Stimulated activated CD8-positive, alpha-beta memory T cell treated with anti-CD3 and anti-CD28 coated beads, Interleukin-12 subunit alpha, Interleukin-12 subunit beta, amount 100 ng/mL, for 1 hour (primary cell): ENCODE data around the gene MRPS17.
"Not testable (repeated sequence)": the region's sequence is repeated elsewhere in the genome, so short reads cannot be mapped to it uniquely, and the experiment has no call there.

Experiments
- DNase-seq: peaks from one replicate; pipeline ENCODE4 v3.0.0-alpha.2; 2020; ENCODE audit warnings: low read depth

The MRPS17 gene

DNA sequence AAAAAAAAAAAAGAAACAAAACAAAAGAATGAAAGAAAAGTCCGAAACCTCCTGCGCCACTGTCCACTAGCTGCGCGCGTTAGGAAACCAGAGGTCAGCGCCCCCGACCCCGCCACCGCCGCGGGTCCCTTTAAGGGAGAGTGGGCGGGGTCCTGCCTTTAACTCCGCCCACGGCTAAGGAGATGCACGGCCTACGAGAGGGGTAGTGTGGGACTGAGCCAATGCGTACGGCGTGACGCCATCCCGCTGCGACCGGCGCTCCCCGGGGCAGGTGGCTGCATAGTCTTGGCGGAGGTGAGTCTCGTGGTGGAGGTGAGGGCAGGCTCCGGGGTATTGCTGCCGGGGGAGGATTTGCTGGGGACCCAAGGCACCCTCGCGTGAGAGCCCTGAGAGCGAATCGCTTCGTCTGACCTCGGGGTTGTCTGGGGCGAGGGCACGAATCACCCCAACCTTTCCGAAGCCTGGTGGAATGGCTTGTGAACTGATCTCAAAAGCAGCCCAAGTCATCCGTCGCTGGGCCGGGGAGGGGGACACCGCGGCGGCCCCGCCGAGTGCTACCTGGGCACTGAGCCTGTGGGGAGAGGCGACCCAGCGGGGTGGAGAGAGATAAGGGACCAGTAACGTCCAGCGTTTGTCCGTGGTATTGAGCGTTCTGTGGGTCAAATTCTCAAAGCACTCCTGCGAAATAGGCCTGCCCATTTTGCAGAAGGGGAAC lies at the start of gene MRPS17:
Gene MRPS17 (plus strand): TSS at position 241 of the 715 bp plus-strand sequence. CDS start 1,319 bp downstream, outside the sequence.
- DNase-seq, result peak; percentile 86

DNA sequence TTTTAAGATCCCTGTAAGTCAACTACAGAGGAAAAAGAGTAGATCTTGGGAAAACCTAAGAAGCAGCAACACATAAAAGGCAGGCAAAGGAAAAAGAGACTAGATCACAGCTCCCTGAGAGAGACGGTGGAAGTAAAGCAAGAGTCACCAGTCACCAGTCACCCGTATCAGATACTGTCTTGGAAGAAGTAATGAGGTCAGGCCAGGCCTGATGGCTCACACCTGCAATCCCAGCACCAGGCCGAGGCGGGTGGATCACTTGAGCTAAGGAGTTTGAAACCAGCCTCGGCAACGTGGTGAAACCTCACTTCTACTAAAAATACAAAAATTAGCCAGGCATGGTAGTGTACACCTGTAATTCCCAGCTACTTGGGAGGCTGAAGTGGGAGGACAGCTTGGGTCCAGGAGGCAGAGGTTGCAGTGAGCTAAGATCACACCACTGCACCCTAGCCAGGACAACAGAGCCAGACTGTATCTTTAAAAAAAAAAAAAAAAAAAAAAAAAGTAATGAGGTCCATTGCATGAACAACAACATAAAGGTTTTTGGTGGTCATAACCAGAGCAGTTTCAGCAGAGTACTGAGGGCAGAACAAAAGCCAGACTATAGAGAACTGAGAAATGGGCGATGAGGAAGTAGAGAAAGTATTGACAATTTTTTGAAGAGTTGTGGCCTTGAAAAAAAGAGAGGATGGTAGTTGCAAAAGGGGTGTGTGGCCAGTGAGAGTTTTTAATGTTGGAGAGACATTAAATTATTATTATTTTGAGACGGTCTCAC lies 47.5 kb upstream of the MRPS17 start:
- DNase-seq, result no peak

DNA sequence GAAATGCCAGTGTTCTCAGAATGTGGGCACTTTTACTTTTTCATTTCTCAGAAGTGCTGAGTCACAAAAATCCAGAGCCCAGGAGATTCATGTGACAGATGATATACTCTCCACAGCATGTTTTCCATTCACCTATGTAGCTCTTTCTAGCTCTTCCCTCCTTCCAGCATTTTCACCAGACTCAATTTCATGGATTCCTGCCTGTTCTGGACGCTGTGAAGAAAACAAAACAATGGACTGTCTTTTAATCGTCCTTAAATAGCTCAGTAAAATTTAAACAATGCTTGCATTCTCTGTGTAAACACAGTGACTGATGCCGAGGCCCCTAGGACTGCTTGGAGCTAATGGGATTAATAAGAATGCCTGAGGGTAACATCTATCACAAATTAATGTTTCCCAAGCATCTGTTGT lies 38.9 kb upstream of the MRPS17 start:
- DNase-seq, result no peak

DNA sequence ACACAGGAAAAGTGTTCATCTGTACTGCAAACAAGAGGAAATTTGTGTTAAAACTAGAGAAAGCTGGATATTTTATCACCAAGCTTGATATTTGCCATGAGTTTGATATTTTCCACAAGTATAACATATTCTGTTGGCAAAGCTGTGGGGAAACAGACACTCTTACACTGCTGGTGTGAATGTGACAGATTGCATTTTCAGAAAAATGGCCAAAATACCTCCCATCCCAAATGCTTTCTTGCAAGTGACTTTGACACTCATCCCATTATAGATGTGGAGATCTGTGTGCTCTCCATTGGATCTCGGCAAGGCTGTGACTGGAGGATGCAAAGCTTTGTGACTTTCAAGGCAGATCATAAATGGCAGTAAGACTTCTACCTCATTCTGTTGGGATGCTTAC lies 33.9 kb upstream of the MRPS17 start:
- no peak for DNase-seq

DNA sequence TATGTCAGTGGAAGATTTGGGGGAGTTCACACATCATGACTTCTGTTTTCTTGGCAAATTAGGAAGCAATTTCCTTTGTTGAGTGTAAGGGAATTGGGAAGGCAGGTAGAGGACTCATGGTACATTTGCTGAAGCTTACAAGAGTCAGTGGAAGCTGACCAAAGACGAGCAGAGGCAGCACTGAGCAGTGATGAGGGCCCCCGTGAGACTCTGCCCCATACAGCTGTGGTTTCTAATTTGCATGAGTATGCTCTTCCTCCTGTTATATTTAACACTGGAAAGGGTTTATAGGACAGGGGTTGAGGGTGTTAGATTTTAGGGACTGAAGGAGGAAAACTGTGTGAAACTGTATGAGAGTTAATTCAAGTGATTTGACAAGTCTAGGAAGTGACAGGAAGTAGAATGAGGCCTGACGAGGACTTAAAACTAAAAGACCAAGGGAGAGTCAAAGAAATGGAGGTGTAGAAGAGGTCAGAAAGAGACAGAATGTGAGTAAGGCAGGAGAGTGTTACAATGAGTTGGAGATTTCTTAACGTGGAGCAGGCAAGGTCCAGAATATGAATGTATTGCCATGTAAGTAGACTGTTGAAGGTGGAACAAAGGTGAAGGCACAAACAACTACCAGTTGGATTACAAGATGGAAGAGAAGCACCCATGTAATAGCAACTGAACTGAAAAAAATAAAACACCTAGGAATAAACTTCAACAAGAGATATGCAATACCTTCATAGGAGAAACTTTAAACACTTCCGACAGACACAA lies 23.5 kb upstream of the MRPS17 start:
- no peak for DNase-seq

DNA sequence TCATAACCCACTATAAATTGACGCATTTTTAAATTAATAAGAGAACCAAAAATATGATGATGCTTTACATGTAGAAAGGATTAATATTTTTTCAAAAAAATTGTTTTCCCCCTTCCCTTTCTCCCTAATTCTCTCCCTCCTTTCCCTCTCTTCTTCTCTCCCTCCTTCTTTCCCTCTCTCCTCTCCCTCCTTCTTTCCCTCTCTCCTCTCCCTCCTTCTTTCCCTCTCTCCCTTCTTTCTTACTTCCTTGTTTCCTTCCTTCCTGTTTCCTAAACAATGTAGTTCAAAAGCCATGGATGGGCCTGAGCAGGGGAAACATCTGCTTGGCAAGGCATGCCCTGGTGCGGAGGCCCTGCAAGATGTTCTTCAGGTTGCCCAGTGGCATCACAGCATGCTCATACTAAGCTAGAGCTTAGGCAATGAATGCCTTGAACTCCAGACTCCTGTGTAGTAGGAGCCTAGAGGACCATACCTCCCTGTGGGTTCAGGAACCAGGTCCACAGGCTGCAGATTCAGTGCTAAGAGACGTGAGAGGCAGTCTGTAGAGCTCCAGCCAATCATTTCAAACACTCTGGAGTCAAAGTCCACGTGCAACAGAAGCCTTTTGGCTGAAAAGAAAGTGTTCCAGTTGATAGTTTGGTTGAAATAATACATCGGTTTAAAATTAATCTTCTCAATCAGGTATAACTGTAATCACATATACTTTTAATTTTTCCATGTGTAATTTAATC lies 20.1 kb upstream of the MRPS17 start:
- no peak for DNase-seq

DNA sequence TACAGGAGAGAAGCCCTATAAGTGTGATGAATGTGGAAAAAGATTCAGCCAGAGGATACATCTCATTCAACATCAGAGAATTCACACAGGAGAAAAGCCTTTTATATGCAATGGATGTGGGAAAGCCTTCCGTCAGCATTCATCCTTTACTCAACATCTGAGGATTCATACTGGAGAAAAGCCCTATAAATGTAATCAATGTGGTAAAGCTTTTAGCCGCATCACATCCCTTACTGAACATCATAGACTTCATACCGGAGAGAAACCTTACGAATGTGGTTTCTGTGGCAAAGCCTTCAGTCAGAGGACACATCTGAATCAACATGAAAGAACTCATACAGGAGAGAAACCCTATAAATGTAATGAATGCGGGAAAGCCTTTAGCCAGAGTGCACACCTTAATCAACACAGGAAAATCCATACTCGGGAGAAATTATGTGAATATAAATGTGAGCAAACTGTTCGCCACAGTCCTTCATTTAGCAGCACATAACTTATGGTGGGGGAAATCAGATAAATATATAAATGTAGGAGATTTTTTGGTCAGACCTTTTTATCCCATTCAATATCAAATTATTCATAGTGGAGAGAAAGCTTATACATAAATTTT lies 12.1 kb upstream of the MRPS17 start:
- DNase-seq, result no peak

DNA sequence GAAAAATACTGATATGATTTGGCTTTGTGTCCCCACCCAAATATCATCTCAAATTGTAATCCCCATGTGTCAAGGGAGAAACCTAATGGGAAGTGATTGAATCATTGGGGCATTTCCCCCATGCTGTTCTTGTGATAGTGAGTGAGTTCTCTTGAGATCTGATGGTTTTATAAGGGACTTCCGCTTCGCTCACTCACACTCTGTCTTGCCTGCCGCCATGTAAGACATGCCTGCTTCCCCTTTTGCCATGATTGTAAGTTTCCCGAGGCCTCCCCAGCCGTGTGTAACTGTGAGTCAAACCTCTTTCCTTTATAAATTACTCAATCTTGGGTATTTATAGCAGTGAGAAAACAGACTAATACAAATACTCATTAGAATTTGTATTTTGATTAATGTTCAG lies 5.1 kb upstream of the MRPS17 start:
- no peak for DNase-seq

DNA sequence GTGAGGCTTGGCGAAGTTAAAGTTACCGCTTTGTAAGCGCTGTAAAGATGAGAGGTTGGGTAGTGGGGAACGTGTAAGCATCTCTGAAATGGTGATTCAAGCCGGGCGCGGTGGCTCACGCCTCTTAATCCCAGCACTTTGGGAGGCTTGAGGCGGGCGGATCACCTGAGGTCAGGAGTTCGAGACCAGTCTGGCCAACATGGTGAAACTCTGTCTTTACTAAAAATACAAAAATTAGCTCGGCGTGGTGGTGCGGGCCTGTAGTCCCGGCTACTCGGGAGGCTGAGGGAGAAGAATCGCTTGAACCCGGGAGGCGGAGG lies 635 bp downstream of the MRPS17 start:
- DNase-seq, result not testable (repeated sequence)

DNA sequence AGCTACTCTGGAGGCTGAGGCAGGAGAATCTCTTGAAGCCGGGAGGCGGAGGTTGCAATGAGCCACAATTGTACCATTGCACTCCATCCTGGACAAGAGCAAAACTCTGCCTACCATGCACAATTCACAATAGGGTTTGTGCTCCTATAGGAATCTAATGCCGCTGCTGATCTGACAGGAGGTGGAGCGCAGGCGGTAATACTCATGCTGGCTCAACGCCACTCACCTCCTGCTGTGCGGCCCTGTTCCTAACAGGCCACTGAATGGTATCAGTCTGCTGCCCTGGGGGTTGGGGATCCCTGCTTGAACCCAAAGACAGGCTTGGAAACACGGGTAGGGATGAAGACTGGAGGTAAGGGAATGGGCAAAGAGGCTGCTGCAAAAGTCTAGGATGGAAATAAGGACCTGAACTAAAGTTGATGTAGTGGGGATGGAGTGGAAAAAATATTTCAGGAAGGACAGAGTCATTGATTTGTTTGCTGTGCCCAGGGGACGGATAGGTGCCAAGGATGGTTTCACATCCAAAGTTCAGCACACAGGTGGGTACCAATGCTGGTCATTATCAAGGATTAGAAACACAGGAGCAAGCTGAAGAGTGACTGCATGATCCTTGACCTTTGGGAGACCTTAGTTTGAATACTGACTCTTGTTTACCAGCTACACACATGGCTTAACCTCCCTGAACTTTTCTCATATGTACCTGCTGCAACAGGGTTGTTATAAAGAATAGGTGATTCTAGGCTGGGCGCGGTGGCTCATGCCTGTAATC lies 2.2 kb downstream of the MRPS17 start:
- no peak for DNase-seq

DNA sequence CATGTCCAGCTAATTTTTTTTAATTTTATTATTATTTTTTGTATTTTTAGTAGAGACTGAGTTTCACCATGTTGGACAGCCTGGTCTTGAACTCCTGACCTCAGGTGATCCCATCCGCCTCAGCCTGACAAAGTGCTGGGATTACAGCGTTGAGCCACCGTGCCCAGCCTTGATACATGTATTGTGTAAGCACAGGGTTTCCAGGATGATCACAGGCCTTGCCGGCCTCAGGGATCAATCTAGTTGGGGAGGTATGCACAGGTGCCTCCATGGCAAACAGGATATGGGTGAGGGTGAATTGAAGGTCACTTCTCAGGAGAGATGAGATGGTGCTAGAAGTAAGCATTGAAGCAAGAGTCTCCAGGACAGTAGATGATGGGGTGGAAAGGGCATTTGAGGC lies 5.5 kb downstream of the MRPS17 start:
- DNase-seq, result no peak

DNA sequence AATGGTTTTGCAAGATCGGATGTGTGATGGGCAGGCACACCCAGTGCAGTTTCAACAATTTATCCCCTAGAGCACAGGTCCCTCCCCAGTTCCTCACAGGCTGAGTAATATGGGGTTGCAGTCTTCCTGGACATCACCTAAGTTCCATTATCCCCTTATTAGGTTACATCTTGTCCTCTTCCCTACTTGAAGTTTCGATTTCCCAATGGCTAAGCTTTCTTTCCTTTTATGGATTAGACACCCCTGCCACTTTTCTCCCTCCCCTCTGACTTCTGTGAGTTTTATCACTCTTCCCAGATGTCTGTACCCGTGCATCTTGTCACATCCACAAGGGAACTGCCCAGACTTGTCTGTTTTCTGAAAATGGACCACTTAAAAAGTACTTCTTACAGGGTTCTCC lies 10.3 kb downstream of the MRPS17 start:
- DNase-seq, result no peak

DNA sequence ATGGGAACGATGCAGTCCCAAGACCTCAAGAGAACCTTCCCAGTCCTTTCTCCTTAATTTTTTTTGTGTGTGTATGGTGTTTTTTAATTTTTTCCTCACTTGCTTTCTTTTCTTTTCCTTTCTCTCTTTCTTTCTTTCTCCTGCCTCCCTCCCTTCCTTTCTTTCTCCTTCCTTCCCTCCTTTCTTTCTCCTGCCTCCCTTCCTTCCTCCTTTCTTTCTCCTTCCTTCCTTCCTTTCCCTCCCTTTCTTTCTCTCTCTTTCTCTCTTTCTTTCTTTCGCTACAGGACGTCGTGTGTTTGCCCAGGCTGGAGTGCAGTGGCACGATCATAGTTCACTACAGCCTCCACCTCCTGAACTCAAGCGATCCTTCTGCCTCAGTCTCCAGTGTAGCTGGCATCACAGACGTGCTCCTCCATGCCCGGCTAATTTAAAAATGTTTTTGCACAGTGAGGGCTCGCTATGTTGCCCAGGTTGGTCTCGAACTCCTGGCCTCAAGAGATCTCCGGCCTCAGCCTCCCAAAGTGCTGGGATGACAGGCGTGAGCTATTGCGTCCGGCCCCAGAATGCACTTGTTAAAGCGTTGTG lies 12.0 kb downstream of the MRPS17 start:
- DNase-seq, result no peak

DNA sequence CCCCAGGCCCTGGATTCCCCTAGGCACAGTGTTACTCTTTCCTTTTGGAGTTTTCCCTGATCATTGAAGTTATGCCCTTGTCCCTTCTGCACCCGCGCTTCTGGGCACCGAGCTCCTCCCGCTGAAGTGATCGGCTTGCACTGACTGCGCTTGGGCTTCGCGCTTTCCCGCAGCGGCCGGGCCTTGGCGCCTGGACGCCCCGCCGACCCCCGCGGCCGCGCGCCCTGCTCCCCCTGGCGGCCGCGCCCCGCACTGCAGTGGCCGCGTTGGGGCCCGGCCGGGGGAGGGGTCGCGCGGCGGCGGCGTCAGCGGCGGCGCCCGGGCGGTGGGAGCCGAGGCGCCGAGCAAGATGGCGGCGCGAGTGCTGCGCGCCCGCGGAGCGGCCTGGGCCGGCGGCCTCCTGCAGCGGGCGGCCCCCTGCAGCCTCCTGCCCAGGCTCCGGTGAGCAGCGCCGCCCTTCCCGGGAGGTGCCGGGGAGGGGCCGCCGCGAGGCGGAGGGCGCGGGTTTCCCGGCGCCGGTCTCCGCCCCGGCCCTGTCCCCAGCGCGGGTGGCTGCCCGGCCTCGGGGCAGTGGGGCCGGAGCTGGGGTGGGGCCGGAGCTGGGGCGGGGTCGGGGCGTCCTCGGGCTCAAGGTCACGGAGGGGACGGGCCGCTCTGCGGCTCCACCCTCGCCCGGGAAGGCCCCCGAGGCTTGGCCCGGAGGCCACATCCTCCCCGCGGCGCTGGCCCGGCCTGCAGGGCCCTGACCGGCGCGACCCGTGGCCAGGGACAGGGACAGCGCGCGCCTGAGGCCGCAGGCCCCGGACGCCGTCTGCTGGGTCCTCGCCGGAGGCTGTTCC lies 12.8 kb downstream of the MRPS17 start, which contains the start of gene NIPSNAP2:
Gene NIPSNAP2 (plus strand): TSS at position 325 of the 839 bp plus-strand sequence. CDS start 25 bp downstream, at position 350.
- DNase-seq, result peak; percentile 16

DNA sequence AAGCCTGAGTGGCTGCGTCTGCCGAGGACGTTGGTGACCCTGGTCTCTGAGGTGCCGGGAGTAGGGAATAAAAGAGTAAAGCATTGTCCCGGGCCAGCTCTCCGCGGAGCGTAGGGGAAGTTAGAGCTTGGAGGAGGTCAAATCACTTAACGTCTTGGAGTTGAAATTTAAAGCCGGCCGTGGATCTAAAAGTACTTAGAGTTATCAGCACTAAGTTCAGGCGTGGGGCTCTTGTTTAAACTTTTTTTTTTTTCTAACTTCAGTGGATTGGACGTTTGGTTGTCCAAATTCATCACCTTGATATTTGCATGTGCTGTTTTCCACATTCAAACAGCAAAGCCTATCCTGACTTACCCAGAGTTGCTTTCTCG lies 13.4 kb downstream of the MRPS17 start:
- no peak for DNase-seq

DNA sequence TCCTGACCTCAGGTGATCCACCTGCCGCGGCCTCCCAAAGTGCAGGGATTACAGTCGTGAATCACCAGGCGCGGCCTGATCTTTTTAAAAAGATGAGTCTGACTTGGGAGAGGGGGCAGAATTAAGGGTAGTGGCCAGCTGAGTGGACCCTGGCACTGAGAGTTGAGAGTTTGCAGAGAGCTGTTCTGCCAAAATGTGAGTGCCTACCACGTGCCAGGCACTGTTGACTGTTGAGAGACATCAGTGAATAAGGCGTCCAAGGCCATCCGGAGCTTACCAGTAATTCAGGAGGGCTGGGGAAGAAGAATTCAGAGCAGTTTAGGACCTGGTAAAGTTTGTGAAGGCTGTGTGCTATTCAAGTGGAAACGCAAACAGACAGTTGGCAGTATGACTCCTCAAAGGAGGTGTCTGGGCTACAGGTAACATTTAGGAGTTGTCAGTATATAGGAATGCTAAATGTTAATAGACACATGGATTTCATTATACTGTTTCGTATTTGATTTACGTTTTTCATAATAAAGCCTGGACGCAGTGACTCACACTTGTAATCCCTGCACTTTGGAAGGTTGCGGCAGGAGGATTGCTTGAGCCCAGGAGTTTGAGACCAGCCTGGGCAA lies 14.2 kb downstream of the MRPS17 start:
- no peak for DNase-seq

DNA sequence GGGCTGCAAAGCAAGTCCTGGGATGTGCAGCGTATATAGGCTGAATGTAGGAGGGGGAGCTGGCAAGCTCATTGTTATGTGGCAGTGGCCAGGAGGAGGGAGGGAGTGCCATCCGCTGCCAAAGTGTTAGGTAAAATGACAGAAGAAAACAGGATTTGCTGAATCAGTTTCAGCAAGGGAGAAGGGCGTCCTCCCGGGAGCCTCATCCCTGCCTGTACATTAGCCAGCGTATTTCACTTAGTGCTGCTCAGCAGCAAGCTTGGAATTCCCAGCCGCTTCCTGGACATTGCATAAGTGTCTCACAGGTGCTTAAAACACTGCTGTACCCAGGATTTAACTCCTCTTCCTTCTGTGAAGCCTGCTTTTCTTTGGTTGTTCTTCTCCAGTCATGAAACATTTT lies 15.2 kb downstream of the MRPS17 start:
- no peak for DNase-seq

DNA sequence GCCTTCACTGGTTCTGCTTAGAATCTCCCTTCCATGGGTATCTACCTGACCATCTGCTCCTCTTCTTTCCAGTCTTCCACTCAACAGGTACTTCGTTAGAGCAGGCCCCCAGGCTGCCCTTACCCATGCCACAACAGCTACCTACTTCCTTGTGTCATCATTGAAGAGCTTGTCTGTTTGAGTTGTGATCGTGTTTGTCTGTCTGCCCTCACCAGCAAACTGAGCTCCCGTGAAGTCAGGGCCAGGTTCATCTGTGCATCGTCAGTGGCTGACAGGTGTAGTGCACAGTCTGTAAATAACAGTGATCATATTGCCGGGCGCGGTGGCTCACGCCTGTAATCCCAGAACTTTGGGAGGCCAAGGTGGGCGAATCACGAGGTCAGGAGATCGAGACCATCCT lies 17.7 kb downstream of the MRPS17 start:
- DNase-seq, result no peak

DNA sequence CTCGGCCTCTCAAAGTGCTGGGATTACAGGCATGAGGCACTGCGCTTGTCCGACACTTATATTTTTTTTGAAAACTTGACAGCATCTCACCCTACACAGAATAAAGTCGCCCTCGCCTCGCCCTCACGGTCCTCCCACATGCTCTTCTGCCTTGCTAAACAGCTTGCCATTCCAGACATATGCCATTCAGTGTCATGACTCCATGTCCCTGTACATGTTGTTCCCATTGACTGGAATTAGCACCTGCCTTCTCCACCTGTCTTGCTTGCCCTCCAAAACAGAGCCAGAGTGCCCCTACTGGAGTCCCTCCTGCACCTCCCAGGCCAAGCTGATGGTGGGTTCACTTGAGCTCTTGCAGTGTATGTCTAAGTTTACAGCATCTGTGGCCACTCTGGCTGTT lies 18.9 kb downstream of the MRPS17 start:
- no peak for DNase-seq
